ENCODE results near the gene PPP2R3B.
"Not testable (repeated sequence)": the region's sequence is repeated elsewhere in the genome, so short reads cannot be mapped to it uniquely, and the experiment has no call there.

DNA sequence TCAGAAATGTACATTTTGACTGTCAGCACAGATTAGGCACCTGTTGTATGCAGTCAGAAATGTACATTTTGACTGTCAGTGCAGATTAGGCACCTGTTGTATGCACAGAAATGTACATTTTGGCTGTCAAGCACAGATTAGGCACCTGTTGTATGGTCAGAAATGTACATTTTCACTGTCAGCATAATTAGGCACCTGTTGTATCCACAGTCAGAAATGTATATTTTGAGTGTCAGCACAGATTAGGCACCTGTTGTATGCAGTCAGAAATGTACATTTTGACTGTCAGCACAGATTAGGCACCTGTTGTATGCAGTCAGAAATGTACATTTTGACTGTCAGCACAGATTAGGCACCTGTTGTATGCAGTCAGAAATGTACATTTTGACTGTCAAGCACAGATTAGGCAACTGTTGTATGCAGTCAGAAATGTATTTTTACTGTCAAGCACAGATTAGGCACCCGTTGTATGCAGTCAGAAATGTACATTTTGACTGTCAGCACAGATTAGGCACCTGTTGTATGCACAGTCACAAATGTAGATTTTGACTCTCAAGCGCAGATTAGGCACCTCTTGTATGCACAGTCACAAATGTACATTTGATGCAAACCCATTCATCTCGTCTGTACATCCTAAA is 80.0 kb downstream of the PPP2R3B start:
- TF ChIP-seq, protein P1, sequence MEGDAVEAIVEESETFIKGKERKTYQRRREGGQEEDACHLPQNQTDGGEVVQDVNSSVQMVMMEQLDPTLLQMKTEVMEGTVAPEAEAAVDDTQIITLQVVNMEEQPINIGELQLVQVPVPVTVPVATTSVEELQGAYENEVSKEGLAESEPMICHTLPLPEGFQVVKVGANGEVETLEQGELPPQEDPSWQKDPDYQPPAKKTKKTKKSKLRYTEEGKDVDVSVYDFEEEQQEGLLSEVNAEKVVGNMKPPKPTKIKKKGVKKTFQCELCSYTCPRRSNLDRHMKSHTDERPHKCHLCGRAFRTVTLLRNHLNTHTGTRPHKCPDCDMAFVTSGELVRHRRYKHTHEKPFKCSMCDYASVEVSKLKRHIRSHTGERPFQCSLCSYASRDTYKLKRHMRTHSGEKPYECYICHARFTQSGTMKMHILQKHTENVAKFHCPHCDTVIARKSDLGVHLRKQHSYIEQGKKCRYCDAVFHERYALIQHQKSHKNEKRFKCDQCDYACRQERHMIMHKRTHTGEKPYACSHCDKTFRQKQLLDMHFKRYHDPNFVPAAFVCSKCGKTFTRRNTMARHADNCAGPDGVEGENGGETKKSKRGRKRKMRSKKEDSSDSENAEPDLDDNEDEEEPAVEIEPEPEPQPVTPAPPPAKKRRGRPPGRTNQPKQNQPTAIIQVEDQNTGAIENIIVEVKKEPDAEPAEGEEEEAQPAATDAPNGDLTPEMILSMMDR (IDR thresholded peaks at IDR 0.05): not testable (repeated sequence)
- not testable (repeated sequence) for TF ChIP-seq EP300, POLR2A (IDR thresholded peaks at IDR 0.05)
